Epithelial cell of esophagus (primary cell): ENCODE measurements around the gene RILP.
"Not testable (repeated sequence)": the region's sequence is repeated elsewhere in the genome, so short reads cannot be mapped to it uniquely, and the experiment has no call there.

Experiments used
- DNase-seq: peaks from one replicate; pipeline ENCODE4 v3.0.0; 2010; ENCODE audit warnings: low read depth
- H3K4me3 ChIP-seq: 2 replicates; pipeline ENCODE4 v1.5.1; 2011; ENCODE audit warnings: mild to moderate bottlenecking, low read length, control low read depth
- TF ChIP-seq, protein P1 (sequence below): IDR thresholded peaks from 2 replicates; pipeline ENCODE4 v1.5.1; 2011; ENCODE audit warnings: low read depth, mild to moderate bottlenecking, low read length, control low read depth, inconsistent platforms; ENCODE audit not compliant: insufficient read depth; ENCODE audit errors: missing control alignments

Gene RILP

DNA sequence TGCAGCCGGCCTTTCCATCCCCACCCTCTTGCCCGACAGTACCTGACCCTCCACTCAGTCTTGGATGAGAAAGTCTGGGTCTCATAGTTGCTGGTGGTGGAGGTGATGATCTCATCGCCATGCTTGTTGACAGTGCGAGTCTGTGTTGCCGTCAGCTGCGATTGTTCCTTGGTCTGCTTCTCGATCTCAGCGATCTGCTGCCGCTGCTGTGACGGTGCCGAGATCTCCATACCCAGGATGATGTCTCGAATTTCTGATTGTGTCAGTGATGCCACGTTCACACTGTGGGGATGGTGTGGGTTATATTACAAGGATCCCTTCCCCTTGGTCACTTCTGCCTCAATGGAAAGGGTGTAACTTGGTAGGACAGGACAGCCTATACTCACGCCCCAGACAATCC lies 4.1 kb upstream of the RILP start:
- DNase-seq, result no peak
- TF ChIP-seq, protein P1, sequence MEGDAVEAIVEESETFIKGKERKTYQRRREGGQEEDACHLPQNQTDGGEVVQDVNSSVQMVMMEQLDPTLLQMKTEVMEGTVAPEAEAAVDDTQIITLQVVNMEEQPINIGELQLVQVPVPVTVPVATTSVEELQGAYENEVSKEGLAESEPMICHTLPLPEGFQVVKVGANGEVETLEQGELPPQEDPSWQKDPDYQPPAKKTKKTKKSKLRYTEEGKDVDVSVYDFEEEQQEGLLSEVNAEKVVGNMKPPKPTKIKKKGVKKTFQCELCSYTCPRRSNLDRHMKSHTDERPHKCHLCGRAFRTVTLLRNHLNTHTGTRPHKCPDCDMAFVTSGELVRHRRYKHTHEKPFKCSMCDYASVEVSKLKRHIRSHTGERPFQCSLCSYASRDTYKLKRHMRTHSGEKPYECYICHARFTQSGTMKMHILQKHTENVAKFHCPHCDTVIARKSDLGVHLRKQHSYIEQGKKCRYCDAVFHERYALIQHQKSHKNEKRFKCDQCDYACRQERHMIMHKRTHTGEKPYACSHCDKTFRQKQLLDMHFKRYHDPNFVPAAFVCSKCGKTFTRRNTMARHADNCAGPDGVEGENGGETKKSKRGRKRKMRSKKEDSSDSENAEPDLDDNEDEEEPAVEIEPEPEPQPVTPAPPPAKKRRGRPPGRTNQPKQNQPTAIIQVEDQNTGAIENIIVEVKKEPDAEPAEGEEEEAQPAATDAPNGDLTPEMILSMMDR, result no peak
- no peak overlapping the region for H3K4me3 ChIP-seq

DNA sequence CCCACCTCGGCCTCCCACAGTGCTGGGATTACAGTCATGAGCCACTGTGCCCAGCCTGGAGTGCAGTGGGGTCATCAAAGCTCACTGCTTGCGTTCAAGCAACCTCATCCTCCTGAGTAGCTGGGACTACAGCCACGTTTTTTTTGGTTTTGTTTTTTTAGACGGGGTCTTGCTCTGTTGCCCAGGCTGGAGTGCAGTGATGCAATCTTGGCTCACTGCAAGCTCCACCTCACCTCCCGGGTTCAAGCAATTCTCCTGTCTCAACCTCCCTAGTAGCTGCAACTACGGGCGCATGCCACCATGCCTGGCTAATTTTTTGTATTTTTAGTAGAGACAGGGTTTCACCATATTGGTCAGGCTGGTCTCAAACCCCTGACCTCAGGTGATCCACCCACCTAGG lies 3.1 kb upstream of the RILP start:
- not testable (repeated sequence) for DNase-seq, H3K4me3 ChIP-seq

DNA sequence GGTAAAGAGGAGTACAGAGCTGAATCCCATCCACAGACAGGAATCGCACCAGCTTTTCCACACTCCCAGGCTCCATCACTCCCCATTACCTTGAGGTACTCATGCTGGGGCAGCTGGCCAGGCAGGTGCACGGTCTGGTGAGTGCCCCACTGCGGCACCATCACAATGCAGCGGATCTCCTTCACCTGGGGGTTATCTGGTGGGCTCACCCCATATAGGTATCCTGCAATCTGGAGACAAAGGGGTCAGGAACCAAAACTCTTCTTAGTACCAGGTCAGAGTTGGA lies 1.8 kb upstream of the RILP start:
- H3K4me3 ChIP-seq, result no peak overlapping the region
- TF ChIP-seq, protein P1, result no peak
- no peak for DNase-seq

DNA sequence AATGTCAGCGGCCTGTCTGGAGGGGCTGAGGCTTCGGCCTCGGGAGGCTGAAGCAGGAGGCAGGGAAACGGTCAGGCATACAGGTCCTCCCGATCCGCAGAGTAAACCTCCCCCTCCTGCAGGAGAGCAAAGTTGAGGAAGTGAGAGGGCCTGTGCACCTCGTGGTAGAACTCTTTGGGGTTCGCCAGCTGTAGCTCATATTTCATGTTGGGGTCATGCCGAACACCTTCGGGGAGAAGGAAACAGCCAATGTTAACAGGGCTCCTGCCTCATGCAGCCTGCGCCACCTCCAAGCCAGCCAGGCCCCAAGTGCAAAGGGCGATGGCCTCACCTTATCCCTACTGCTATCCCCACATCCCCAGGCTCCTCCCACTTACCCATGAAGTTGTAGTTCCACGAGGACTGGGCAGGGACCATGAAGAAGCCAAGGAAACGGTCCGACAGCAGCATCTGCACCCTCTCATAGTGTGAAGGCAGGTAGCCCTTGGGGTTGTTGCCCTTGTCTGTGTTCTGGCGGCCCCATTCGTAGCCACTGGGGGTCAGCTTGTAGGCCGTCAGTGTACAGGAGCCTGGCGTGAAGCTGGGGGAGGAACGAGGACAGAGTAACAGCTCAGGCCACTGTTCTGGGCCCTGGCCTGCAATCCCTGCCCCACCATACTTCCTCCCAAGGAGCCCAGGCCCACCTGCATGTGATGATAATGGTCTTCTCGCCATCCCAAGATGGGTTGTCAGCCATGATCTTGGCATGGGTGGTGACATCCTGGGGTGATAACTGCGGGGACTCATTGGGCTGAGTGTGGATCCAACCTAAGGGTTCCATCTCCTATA lies 1.3 kb upstream of the RILP start:
- H3K4me3 ChIP-seq, result no peak overlapping the region
- TF ChIP-seq, protein P1, result no peak
- no peak for DNase-seq

DNA sequence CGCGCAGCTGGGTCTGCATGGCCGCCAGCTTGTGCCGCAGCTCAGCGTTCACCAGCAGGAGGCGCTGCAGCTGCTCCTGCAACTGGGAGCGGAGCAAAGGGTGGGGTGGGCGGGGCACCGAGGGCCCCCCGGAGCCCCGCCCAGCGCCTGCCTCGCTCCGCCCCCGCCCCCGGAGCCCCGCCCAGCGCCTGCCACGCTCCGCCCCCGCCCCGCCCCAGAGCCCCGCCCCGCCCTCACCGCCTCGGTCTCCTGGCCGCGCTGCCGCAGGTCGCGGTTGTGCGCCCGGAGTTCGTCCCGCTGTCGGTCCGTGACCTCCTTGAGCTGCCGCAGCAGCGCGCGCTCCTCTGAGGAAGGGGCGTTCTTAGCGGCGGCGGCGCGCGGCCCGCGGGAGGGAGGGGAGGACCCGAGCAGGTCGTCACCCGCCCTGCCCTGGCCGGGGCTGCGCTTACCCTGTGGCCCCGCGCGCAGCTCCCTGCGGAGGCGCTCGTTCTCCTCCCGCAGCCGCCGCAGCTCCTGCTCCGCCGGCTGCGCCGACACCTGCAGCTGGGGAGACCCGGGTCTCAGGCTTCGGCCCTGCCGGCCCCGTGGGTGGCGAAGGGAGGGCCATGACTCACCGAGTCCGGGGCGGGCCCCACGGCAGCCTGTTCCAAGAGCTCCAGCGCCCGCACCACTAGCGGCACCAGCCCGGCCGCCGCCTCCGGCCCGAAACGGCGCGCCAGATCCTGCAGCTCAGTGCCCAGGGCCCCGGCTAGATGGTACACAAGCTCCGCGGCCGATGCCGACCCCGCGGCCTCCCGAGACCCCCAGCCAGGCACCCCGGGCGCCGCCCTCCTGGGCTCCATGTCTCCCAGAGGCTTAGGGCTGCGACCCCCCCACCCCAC lies 463 bp downstream of the RILP start:
- H3K4me3 ChIP-seq, result peak overlapping the region; percentile 49
- peak; percentile 94 for DNase-seq
- TF ChIP-seq, protein P1, result peak; percentile 67

DNA sequence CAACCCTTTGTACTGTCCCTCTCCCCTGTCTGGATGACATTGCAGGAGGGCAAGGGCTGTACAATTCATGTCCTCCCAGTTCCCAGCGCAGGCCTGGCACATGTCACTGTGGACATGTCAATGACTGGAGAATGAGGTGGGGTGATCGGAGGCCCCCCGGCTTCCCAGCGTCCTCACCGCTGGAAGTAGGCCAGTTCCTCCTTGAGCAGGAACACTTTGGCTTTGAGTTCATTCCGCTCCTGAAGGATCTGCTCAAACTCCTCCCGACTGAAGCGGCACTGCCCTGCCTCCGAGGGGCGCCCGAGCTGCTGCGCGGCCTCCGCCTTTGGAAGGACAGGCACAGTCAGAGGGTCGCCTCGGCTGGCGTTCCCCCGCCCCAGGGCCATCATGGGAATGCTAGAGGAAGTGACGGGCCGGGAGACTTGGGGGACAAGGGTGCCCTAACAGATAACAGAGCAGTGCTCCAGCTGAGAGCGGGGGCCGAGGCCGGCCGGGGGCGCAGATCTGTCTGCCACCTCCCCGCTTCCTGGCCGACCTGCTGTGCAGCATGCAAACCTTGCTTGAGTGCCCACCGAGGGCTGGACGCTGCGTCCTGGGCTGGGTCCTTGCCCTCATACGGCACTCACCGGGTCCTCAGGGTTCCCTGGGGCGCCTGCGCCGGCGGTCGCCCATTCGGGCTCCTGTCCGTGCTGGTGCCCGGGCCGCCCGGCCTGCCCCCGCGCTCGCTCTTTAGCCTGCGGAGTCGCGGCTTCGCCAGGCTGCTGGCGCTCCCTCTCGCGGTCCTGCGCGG lies 1.3 kb downstream of the RILP start:
- TF ChIP-seq, protein P1, result peak; percentile 13
- H3K4me3 ChIP-seq, result peak overlapping the region; percentile 40
- DNase-seq, result peak; percentile 29

DNA sequence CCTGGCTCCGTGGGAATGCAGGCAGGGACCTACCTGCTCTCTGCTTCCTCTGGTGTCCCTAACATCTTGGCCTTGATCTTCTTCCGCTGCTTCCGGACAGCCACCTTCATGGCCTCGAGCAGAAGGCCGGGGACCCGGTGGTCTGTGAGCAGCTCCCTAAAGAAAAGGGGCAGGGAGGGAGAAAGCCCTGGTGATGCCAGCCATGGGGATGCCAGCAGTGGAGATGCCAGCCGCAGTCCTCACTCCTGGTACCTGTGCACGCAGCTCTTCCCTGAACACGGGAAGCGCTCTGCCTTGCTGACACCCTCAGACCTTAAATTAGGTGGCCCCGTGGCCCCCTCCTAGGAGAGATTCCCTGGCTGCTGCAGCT lies 1.9 kb downstream of the RILP start:
- TF ChIP-seq, protein P1, result no peak
- DNase-seq, result no peak
- H3K4me3 ChIP-seq, result no peak overlapping the region
